ENCODE results near the gene SLC16A13. TPM values are rescaled to one million over a fixed set of nuclear protein-coding genes. Genes with fewer than 3 reads are reported as not detected.

Gene SLC16A13
- total and polyA plus RNA-seq, 10 of the 15 experiments (the other 5 are each of a cell fraction or from before 2014, with no cell fraction given): 0.34 to 12.1 (median 3.3) TPM

DNA sequence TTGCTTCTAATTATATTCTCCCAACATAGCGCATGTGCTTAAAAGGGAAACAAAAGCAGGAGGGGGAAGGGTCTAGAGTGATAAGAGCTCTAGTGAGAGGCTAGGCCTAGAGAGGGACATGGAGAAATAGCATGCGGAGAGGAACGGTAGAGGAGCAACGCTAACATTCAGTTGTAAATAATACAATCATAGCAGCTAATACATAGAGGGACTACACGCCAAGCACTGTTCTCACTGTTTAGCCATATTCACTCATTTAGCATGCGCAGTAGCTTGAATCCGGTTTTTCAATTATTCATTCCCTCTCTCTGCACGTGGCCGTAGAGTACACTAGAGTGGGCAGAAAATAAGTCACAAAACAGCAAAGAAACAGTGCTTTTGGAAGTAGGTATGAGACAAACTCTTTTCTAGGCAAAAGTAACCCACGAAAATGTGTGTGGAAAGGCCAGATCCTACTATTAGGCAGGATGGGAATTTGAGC, 41.7 kb upstream of the SLC16A13 start (continued):
- no peak for TF ChIP-seq EED (IDR thresholded peaks at IDR 0.05; ENCODE audit: low read depth)

DNA sequence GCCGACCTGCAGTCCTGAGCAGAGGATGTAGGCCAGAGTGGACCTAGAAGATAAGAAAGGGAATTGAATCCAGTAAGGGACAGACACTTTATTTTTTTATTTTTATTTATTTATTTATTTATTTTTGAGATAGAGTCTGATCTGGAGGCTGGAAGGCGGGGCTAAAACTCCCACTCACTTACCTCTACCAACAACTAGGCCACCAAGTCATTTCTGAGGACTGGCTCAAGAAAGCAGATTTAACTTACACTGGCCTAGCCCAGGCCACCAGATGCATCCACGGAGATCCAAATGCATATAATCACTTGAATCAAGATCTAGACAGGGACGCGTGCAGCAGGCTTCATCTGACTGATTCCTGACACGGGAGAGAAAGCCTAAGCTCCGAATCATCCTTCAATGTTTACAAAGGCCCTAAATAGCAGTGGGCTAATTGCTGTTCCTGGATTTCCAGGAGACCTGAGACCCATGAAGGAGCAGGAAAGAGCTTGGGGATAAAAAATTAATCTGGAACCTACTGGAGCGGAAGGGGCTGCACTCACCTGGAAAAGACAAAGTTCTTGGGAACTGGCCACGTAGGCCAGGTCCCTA, 41.1 kb upstream of the SLC16A13 start:
- Histone ChIP-seq H3K36me3 (ENCODE audit: control insufficient read depth in 2 of 2, insufficient read depth in 2 of 2, low read length in 1 of 2) (peaks cover 0 to 9% of the 10 kb centered on the region in 2 experiments; a peak in 2 of 4 replicates), H3K9ac (ENCODE audit: control insufficient read depth, insufficient read depth, low read length) (no peak overlapping the region), H3K4me3 (no peak overlapping the region), H3K27ac (ENCODE audit: control insufficient read depth, insufficient read depth) (no peak overlapping the region), H3K4me1 (ENCODE audit: control insufficient read depth, insufficient read depth, low read length) (no peaks in the 10 kb centered on the region), H2AFZ (ENCODE audit: control insufficient read depth, low read depth, low read length) (no peak overlapping the region), H3K79me2 (ENCODE audit: control insufficient read depth, insufficient read depth, low read length) (no peaks in the 10 kb centered on the region), H4K20me1 (ENCODE audit: control insufficient read depth, insufficient read depth) (no peaks in the 10 kb centered on the region), H3K9me3 (replicated peaks; ENCODE audit: control insufficient read depth, insufficient read depth, low read length) (no peaks in the 10 kb centered on the region), H3K27me3 (replicated peaks in 1 of 2; ENCODE audit: control insufficient read depth in 2 of 2, insufficient read depth in 2 of 2, low read length in 1 of 2) (no peaks in the 10 kb centered on the region), H3K4me2 (ENCODE audit: control insufficient read depth, insufficient read depth) (no peak overlapping the region)
- SMC1A ChIA-PET (ENCODE audit: uncharacterized antibody, unreplicated experiment): no interaction called here
- TF ChIP-seq HDAC6 (IDR thresholded peaks at IDR 0.05; ENCODE audit: unreplicated experiment) (no peak), FOXM1 (IDR thresholded peaks at IDR 0.05; ENCODE audit: low read depth, low read length) (no peak), MEF2B (IDR thresholded peaks at IDR 0.05; ENCODE audit: partially characterized antibody, poor library complexity, severe bottlenecking) (no peak), ZSCAN29 (IDR thresholded peaks at IDR 0.05) (no peak), CREB1 (IDR thresholded peaks at IDR 0.05; ENCODE audit: low read depth) (no peak), SMC3 (IDR thresholded peaks at IDR 0.05; ENCODE audit: borderline replicate concordance, low read length) (no peak), ZNF207 (IDR thresholded peaks at IDR 0.05; ENCODE audit: borderline replicate concordance) (no peak), ZNF622 (IDR thresholded peaks at IDR 0.05) (no peak), JUNB (IDR thresholded peaks at IDR 0.05) (no peak), CHD4 (IDR thresholded peaks at IDR 0.05) (no peak), POLR2AphosphoS2 (IDR thresholded peaks at IDR 0.05; ENCODE audit: low read depth, low read length) (no peak), POLR2A (IDR thresholded peaks at IDR 0.05; ENCODE audit: low read depth, low read length) (no peak), MEF2A (IDR thresholded peaks at IDR 0.05; ENCODE audit: insufficient read depth, low read depth, low read length) (no peak), TCF7 (IDR thresholded peaks at IDR 0.05; ENCODE audit: borderline replicate concordance) (no peak), MXI1 (IDR thresholded peaks at IDR 0.05; ENCODE audit: low read depth, low read length) (no peak), SRF (IDR thresholded peaks at IDR 0.05; ENCODE audit: low read depth in 2 of 2, low read length in 2 of 2) (no peak), DPF2 (IDR thresholded peaks at IDR 0.05) (no peak)
- TF ChIP-seq, protein P1, sequence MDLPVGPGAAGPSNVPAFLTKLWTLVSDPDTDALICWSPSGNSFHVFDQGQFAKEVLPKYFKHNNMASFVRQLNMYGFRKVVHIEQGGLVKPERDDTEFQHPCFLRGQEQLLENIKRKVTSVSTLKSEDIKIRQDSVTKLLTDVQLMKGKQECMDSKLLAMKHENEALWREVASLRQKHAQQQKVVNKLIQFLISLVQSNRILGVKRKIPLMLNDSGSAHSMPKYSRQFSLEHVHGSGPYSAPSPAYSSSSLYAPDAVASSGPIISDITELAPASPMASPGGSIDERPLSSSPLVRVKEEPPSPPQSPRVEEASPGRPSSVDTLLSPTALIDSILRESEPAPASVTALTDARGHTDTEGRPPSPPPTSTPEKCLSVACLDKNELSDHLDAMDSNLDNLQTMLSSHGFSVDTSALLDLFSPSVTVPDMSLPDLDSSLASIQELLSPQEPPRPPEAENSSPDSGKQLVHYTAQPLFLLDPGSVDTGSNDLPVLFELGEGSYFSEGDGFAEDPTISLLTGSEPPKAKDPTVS (IDR thresholded peaks at IDR 0.05; ENCODE audit: low read depth, low read length): no peak
- TF ChIP-seq, protein P2, sequence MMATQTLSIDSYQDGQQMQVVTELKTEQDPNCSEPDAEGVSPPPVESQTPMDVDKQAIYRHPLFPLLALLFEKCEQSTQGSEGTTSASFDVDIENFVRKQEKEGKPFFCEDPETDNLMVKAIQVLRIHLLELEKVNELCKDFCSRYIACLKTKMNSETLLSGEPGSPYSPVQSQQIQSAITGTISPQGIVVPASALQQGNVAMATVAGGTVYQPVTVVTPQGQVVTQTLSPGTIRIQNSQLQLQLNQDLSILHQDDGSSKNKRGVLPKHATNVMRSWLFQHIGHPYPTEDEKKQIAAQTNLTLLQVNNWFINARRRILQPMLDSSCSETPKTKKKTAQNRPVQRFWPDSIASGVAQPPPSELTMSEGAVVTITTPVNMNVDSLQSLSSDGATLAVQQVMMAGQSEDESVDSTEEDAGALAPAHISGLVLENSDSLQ (IDR thresholded peaks at IDR 0.05): no peak
- TF ChIP-seq, protein P3, sequence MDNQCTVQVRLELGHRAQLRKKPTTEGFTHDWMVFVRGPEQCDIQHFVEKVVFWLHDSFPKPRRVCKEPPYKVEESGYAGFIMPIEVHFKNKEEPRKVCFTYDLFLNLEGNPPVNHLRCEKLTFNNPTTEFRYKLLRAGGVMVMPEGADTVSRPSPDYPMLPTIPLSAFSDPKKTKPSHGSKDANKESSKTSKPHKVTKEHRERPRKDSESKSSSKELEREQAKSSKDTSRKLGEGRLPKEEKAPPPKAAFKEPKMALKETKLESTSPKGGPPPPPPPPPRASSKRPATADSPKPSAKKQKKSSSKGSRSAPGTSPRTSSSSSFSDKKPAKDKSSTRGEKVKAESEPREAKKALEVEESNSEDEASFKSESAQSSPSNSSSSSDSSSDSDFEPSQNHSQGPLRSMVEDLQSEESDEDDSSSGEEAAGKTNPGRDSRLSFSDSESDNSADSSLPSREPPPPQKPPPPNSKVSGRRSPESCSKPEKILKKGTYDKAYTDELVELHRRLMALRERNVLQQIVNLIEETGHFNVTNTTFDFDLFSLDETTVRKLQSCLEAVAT (IDR thresholded peaks at IDR 0.05): no peak
- intact Hi-C loops (cut with micrococcal nuclease; ENCODE audit: unreplicated experiment) (no loop called here), in situ Hi-C loops (cut with MboI) (no loop called here)
- CTCF ChIA-PET: interaction anchor here (2.3 kb wide), 1 partner anchor 10 kb away, joined by 9 read pairs; no protein-coding TSS in a partner anchor
- no peak for FAIRE-seq
- BruUV-seq (replicated peaks): TSS peak; percentile 27
- RAD21 ChIA-PET (ENCODE audit: unreplicated experiment): no interaction called here
- ATAC-seq: no peak
- no peak for DNase-seq (ENCODE audit: low read depth, low spot score)
- POLR2A ChIA-PET: no interaction called here
- 96% methylated on average over 9 of the region's 9 CpGs for WGBS (ENCODE audit: insufficient coverage, insufficient replicate concordance, low lambda C conversion rate, missing lambda C conversion rate)

Measured in GM12878 (cell line).